GM20431 (cell line): ENCODE results near the gene GSE1.

Experiments used
- in situ Hi-C: fragments of 300-500 bp; cut with MseI, MboI; formaldehyde crosslinking; loops from one replicate; pipeline ENCODE4 v1.15.0; 2020; ENCODE audit warnings: low sequenced_read_pairs; ENCODE audit not compliant: unreplicated experiment

The GSE1 gene

GRCh38 chr16:85603203-85603755, 9.8 kb upstream of the GSE1 start:
- in situ Hi-C loops, result loop anchor here (10.0 kb wide), 2 partner anchors 48 to 128 kb away; no protein-coding TSS in a partner anchor

DNA sequence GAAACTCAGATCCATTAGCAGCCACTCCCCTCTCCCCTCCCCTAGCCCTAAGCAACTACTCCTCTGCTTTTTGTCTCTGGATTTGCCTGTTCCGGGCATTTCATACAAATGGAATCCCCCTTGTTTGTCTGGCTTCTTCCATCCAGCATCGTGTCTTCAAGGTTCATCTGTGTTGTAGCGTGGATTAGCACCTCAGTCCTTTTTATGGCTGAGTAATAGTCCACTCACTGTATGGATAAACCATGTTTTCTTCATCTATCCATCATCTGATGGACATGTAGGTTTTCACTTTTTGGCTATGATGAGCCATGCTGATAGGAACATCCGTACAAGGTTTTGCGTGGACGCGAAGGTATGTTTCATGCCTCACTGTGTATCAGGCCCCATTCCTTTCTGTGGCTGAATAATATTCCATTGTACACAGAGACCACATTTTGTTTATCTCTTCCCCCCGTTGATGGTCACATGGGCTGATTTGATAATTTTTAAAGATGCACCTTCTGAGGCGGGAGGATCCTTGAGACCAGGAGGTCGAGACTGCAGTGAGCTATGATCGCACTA, 8.9 kb upstream of the GSE1 start:
- in situ Hi-C loops, result loop anchor here (10.0 kb wide), 2 partner anchors 49 to 129 kb away; no protein-coding TSS in a partner anchor

- in situ Hi-C loops, result loop anchor here (10.0 kb wide), 2 partner anchors 50 to 130 kb away; no protein-coding TSS in a partner anchor
These were observed 7.8 kb upstream of the GSE1 start for GRCh38 chr16:85605051-85605911.

GRCh38 chr16:85605912-85606841, 6.9 kb upstream of the GSE1 start:
- in situ Hi-C loops, result loop anchor here (10.0 kb wide), 2 partner anchors 51 to 131 kb away; no protein-coding TSS in a partner anchor

- in situ Hi-C loops, result loop anchor here (10.0 kb wide), 2 partner anchors 52 to 132 kb away; no protein-coding TSS in a partner anchor
These were observed 6.2 kb upstream of the GSE1 start for GRCh38 chr16:85606904-85607303.

GRCh38 chr16:85607321-85607765, 5.8 kb upstream of the GSE1 start:
- in situ Hi-C loops, result loop anchor here (10.0 kb wide), 2 partner anchors 53 to 133 kb away; no protein-coding TSS in a partner anchor

GRCh38 chr16:85607796-85608514, 5.2 kb upstream of the GSE1 start:
- in situ Hi-C loops, result loop anchor here (10.0 kb wide), 2 partner anchors 53 to 133 kb away; no protein-coding TSS in a partner anchor

- in situ Hi-C loops, result loop anchor here (10.0 kb wide), 2 partner anchors 54 to 134 kb away; no protein-coding TSS in a partner anchor
These were observed 4.6 kb upstream of the GSE1 start for GRCh38 chr16:85608515-85608885.

- in situ Hi-C loops, result loop anchor here (10.0 kb wide), 2 partner anchors 54 to 134 kb away; no protein-coding TSS in a partner anchor
These were observed 4.2 kb upstream of the GSE1 start for GRCh38 chr16:85608887-85609286.

- in situ Hi-C loops, result loop anchor here (10.0 kb wide), 2 partner anchors 55 to 135 kb away; no protein-coding TSS in a partner anchor
These were observed 3.6 kb upstream of the GSE1 start for GRCh38 chr16:85609539-85609938.

DNA sequence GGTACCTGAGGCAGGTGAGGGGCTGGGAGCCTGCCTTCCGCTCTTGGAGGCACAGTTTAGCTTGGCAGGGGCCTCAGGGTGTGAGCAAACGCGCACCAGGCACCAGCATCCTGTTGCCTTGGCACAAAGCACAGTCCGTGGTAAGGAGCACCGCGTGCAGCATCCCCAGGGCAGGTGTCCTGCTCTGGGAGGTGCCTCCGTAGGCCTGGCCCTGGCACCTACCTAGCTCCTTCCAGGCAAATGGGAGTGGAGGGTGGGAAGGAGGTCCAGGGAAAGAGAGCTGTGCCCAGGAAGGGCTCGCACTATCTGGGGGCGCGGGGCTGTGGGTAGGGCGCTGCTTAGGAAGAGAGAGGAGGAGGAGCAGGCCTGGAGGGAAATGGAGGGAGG, 3.1 kb upstream of the GSE1 start:
- in situ Hi-C loops, result no loop called here

- in situ Hi-C loops, result no loop called here
These were observed 2.5 kb upstream of the GSE1 start for GRCh38 chr16:85610446-85611193.

- in situ Hi-C loops, result no loop called here
These were observed 2.0 kb upstream of the GSE1 start for GRCh38 chr16:85611194-85611443.

- in situ Hi-C loops, result no loop called here
These were observed 1.5 kb upstream of the GSE1 start for GRCh38 chr16:85611444-85612190.

GRCh38 chr16:85612191-85612800, 826 bp upstream of the GSE1 start:
- in situ Hi-C loops, result no loop called here

DNA sequence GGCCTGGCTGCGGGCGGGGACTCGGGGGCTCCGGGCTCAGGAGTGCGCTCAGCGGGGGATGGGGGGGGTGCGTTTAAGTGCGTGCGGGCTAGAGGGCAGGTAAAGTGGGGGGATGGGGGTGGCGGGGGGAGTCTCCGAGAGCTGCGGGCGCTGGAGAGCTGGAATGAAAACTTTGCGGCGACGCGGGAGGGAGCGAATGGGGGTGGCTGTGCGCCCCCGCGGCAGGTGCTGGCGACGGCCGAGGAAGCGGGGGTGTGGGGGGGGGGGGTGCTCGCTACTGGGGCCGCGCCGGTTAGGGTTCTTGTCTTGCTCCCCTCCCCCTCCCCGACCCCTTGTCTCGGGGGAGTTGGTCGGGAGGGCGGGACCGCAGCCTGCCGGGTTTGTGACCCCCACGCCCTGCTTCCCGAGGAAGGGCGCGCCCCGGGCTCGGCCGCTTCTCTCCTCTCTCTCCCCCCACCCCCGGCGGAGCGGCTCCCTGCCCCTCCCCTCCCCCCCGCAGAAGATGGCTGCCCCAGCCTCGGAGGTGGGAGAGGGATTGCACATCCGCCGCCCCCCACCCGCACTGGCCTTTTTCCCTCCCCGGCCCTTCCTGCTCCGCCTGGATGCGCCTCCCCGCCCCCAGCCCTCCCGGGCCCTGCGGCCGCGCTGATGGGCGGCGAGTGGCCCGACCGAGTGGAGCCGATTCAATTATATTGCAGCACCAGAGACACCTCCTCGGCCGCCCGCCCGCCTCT, 649 bp downstream of the GSE1 start:
- in situ Hi-C loops, result no loop called here
